Astrocyte (in vitro differentiated cells and primary cell): ENCODE results near the gene PIGR. TPM values are rescaled to one million over a fixed set of nuclear protein-coding genes. Genes with fewer than 3 reads are reported as not detected.

Experiments
- DNase-seq: peaks from one replicate; pipeline ENCODE4 v3.0.0-alpha.2; 2010; ENCODE audit warnings: low read depth
- FAIRE-seq: peaks from 2 replicates; lab custom pipeline; 2011; peaks lifted over from hg19 to GRCh38; lab: Jason Lieb, UNC
- H2AFZ ChIP-seq: 2 replicates; pipeline ENCODE4 v1.6.0; 2012; ENCODE audit warnings: low read depth, low read length, inconsistent platforms
- H3K27ac ChIP-seq: 2 replicates; pipeline ENCODE4 v1.5.1; 2011; ENCODE audit warnings: low read depth, low read length, inconsistent platforms
- H3K27me3 ChIP-seq: 2 replicates; pipeline ENCODE4 v1.6.0; 2011; ENCODE audit warnings: low read length, inconsistent platforms; ENCODE audit not compliant: insufficient read depth
- H3K36me3 ChIP-seq: 2 replicates; pipeline ENCODE4 v1.5.1; 2011; ENCODE audit warnings: low read length, inconsistent platforms; ENCODE audit not compliant: insufficient read depth
- H3K4me1 ChIP-seq: 2 replicates; pipeline ENCODE4 v1.5.1; 2011; ENCODE audit warnings: low read length, inconsistent platforms; ENCODE audit not compliant: insufficient read depth
- H3K4me2 ChIP-seq: 2 replicates; pipeline ENCODE4 v1.6.0; 2012; ENCODE audit warnings: low read length, inconsistent platforms
- H3K4me3 ChIP-seq: 2 replicates; pipeline ENCODE4 v1.5.1; 2011; ENCODE audit warnings: low read depth, mild to moderate bottlenecking, low read length, inconsistent platforms; ENCODE audit not compliant: insufficient read depth
- H3K79me2 ChIP-seq: 2 replicates; pipeline ENCODE4 v1.6.0; 2012; ENCODE audit warnings: mild to moderate bottlenecking, low read length, inconsistent platforms; ENCODE audit not compliant: insufficient read depth
- H3K9ac ChIP-seq: 2 replicates; pipeline ENCODE4 v1.6.0; 2012; ENCODE audit warnings: mild to moderate bottlenecking, low read length, inconsistent platforms
- H3K9me3 ChIP-seq: 2 replicates; pipeline ENCODE4 v1.5.1; 2012; ENCODE audit warnings: low read depth, mild to moderate bottlenecking, low read length, inconsistent platforms; ENCODE audit not compliant: insufficient read depth
- H4K20me1 ChIP-seq: 2 replicates; pipeline ENCODE4 v1.6.0; 2012; ENCODE audit warnings: low read length, inconsistent platforms; ENCODE audit not compliant: insufficient read depth
- H3K27ac Mint-ChIP-seq: one replicate; pipeline ENCODE4 v1.8.0; 2021; ENCODE audit warnings: mild to moderate bottlenecking, mixed read lengths; ENCODE audit not compliant: unreplicated experiment
- H3K27me3 Mint-ChIP-seq: one replicate; pipeline ENCODE4 v1.8.0; 2021; ENCODE audit warnings: low read depth, mixed read lengths; ENCODE audit not compliant: unreplicated experiment
- H3K36me3 Mint-ChIP-seq: one replicate; pipeline ENCODE4 v1.8.0; 2021; ENCODE audit warnings: low read depth, mixed read lengths; ENCODE audit not compliant: unreplicated experiment
- H3K4me1 Mint-ChIP-seq: one replicate; pipeline ENCODE4 v1.8.0; 2021; ENCODE audit warnings: low read depth, mixed read lengths; ENCODE audit not compliant: unreplicated experiment
- H3K4me3 Mint-ChIP-seq: one replicate; pipeline ENCODE4 v1.8.0; 2021; ENCODE audit warnings: mild to moderate bottlenecking, moderate library complexity, mixed read lengths; ENCODE audit not compliant: unreplicated experiment
- H3K9me3 Mint-ChIP-seq: one replicate; pipeline ENCODE4 v1.8.0; 2021; ENCODE audit warnings: mild to moderate bottlenecking, mixed read lengths; ENCODE audit not compliant: unreplicated experiment
- EZH2 ChIP-seq: IDR thresholded peaks from 2 replicates; pipeline ENCODE4 v1.6.1; 2012; ENCODE audit warnings: mild to moderate bottlenecking, low read length, inconsistent platforms; ENCODE audit not compliant: insufficient read depth
- total RNA-seq: library from RNA; stranded (reverse); gene quantifications from 2 replicates; pipeline ENCODE4 v1.2.1, GENCODE V29; 2021
- TF ChIP-seq, protein P1 (sequence below): IDR thresholded peaks from 2 replicates; pipeline ENCODE4 v1.5.1; 2011; ENCODE audit warnings: low read depth, mild to moderate bottlenecking, inconsistent platforms, low read length, moderate library complexity; ENCODE audit not compliant: insufficient read depth

Gene PIGR
- total RNA-seq, 1 donor from 2014 or later: not detected

- H3K9me3 ChIP-seq: no peaks in the 10 kb centered on the region
- peaks cover 4% of the 10 kb centered on the region for H3K9me3 Mint-ChIP-seq
- H3K36me3 ChIP-seq: no peaks in the 10 kb centered on the region
- H2AFZ ChIP-seq: no peak overlapping the region
- DNase-seq (peak; percentile 29), FAIRE-seq (no peak)
- H3K4me1 ChIP-seq: no peaks in the 10 kb centered on the region
- H3K9ac ChIP-seq: no peak overlapping the region
- H3K27me3 Mint-ChIP-seq: peaks cover 51% of the 10 kb centered on the region
- no peak for TF ChIP-seq EZH2
- TF ChIP-seq, protein P1, sequence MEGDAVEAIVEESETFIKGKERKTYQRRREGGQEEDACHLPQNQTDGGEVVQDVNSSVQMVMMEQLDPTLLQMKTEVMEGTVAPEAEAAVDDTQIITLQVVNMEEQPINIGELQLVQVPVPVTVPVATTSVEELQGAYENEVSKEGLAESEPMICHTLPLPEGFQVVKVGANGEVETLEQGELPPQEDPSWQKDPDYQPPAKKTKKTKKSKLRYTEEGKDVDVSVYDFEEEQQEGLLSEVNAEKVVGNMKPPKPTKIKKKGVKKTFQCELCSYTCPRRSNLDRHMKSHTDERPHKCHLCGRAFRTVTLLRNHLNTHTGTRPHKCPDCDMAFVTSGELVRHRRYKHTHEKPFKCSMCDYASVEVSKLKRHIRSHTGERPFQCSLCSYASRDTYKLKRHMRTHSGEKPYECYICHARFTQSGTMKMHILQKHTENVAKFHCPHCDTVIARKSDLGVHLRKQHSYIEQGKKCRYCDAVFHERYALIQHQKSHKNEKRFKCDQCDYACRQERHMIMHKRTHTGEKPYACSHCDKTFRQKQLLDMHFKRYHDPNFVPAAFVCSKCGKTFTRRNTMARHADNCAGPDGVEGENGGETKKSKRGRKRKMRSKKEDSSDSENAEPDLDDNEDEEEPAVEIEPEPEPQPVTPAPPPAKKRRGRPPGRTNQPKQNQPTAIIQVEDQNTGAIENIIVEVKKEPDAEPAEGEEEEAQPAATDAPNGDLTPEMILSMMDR: no peak
- no peaks in the 10 kb centered on the region for H3K79me2 ChIP-seq
- no peak overlapping the region for H3K4me3 Mint-ChIP-seq
- no peaks in the 10 kb centered on the region for H4K20me1 ChIP-seq
- no peak overlapping the region for H3K27ac Mint-ChIP-seq
- H3K4me2 ChIP-seq: no peak overlapping the region
- H3K36me3 Mint-ChIP-seq: no peaks in the 10 kb centered on the region
- H3K4me3 ChIP-seq: no peak overlapping the region
- H3K27me3 ChIP-seq: peaks cover 6% of the 10 kb centered on the region
- H3K4me1 Mint-ChIP-seq: peaks cover 6% of the 10 kb centered on the region
- H3K27ac ChIP-seq: no peak overlapping the region
Measured at GRCh38 chr1:206967096-206967849, 21.0 kb upstream of the PIGR start.

- H3K4me3 ChIP-seq: no peak overlapping the region
- no peak overlapping the region for H3K9ac ChIP-seq
- H3K9me3 ChIP-seq: no peaks in the 10 kb centered on the region
- peaks cover 2% of the 10 kb centered on the region for H3K27me3 ChIP-seq
- H3K4me1 Mint-ChIP-seq: peaks cover 6% of the 10 kb centered on the region
- no peak for DNase-seq
- no peak for FAIRE-seq
- no peak overlapping the region for H2AFZ ChIP-seq
- H3K4me3 Mint-ChIP-seq: no peak overlapping the region
- peaks cover 46% of the 10 kb centered on the region for H3K27me3 Mint-ChIP-seq
- no peaks in the 10 kb centered on the region for H3K4me1 ChIP-seq
- no peaks in the 10 kb centered on the region for H3K36me3 Mint-ChIP-seq
- no peaks in the 10 kb centered on the region for H3K79me2 ChIP-seq
- H4K20me1 ChIP-seq: no peaks in the 10 kb centered on the region
- H3K27ac ChIP-seq: no peak overlapping the region
- no peak overlapping the region for H3K27ac Mint-ChIP-seq
- no peak for TF ChIP-seq EZH2
- TF ChIP-seq, protein P1: no peak
- H3K4me2 ChIP-seq: no peak overlapping the region
- peaks cover 6% of the 10 kb centered on the region for H3K9me3 Mint-ChIP-seq
- H3K36me3 ChIP-seq: no peaks in the 10 kb centered on the region
Measured at GRCh38 chr1:206965781-206966180, 19.5 kb upstream of the PIGR start.

GRCh38 chr1:206963740-206964139, 17.5 kb upstream of the PIGR start:
- peaks cover 38% of the 10 kb centered on the region for H3K27me3 Mint-ChIP-seq
- Histone ChIP-seq H3K4me3 (no peak overlapping the region), H3K79me2 (no peaks in the 10 kb centered on the region), H3K9ac (no peak overlapping the region), H3K4me1 (no peaks in the 10 kb centered on the region), H3K27ac (no peak overlapping the region), H3K9me3 (no peaks in the 10 kb centered on the region), H3K27me3 (peaks cover 2% of the 10 kb centered on the region), H2AFZ (no peak overlapping the region), H3K4me2 (no peak overlapping the region), H3K36me3 (no peaks in the 10 kb centered on the region), H4K20me1 (no peaks in the 10 kb centered on the region)
- no peak overlapping the region for H3K27ac Mint-ChIP-seq
- FAIRE-seq: no peak
- H3K4me3 Mint-ChIP-seq: no peak overlapping the region
- H3K36me3 Mint-ChIP-seq: no peaks in the 10 kb centered on the region
- TF ChIP-seq EZH2: no peak
- peaks cover 6% of the 10 kb centered on the region for H3K4me1 Mint-ChIP-seq
- no peak for DNase-seq
- H3K9me3 Mint-ChIP-seq: peaks cover 6% of the 10 kb centered on the region
